GDM1 (cell line): Measurements from ENCODE around the gene TAF6L.
"Not testable (repeated sequence)": the region's sequence is repeated elsewhere in the genome, so short reads cannot be mapped to it uniquely, and the experiment has no call there.

Experiments used
- DNase-seq: peaks from one replicate; lab custom pipeline; 2025; lab: John Stamatoyannopoulos, UW

Gene TAF6L

GRCh38 chr11:62757846-62758788 is 13.1 kb upstream of the TAF6L start:
- no peak for DNase-seq

GRCh38 chr11:62760867-62761227 is 10.3 kb upstream of the TAF6L start:
- DNase-seq, result not testable (repeated sequence)

GRCh38 chr11:62770778-62771143 is 435 bp upstream of the TAF6L start:
- DNase-seq, result peak; percentile 61

GRCh38 chr11:62774407-62774806 is 3.2 kb downstream of the TAF6L start:
- DNase-seq, result no peak

- no peak for DNase-seq
These were observed 4.5 kb downstream of the TAF6L start for GRCh38 chr11:62775646-62776045.

GRCh38 chr11:62777389-62777788 is 6.2 kb downstream of the TAF6L start:
- no peak for DNase-seq

- no peak for DNase-seq
These were observed 7.2 kb downstream of the TAF6L start for GRCh38 chr11:62778441-62778840.

GRCh38 chr11:62782753-62783152 is 11.6 kb downstream of the TAF6L start:
- DNase-seq, result no peak

GRCh38 chr11:62786318-62787004 is 15.3 kb downstream of the TAF6L start:
- DNase-seq, result peak; percentile 70

- DNase-seq, result peak; percentile 94
These were observed 16.0 kb downstream of the TAF6L start, which contains the start of gene TMEM179B for GRCh38 chr11:62787005-62787759. TSS of gene TMEM179B (plus strand) at chr11:62787402. CDS start at chr11:62787432, 30 bp downstream.

- no peak for DNase-seq
These were observed 17.8 kb downstream of the TAF6L start for GRCh38 chr11:62788991-62789390.

GRCh38 chr11:62789576-62789975 is 18.4 kb downstream of the TAF6L start:
- no peak for DNase-seq

GRCh38 chr11:62791501-62792201 is 20.5 kb downstream of the TAF6L start, which contains the start of gene TMEM223:
TSS of gene TMEM223 (minus strand) at chr11:62792006. CDS start at chr11:62791994, 12 bp downstream.
- peak; percentile 74 for DNase-seq

GRCh38 chr11:62792202-62792575 is 21.0 kb downstream of the TAF6L start:
- DNase-seq, result no peak

- no peak for DNase-seq
These were observed 23.1 kb downstream of the TAF6L start for GRCh38 chr11:62794201-62794775.

GRCh38 chr11:62796281-62796680 is 25.1 kb downstream of the TAF6L start:
- no peak for DNase-seq

GRCh38 chr11:62799486-62799885 is 28.3 kb downstream of the TAF6L start:
- no peak for DNase-seq

GRCh38 chr11:62801071-62801470 is 29.9 kb downstream of the TAF6L start:
- DNase-seq, result no peak

- DNase-seq, result no peak
These were observed 33.3 kb downstream of the TAF6L start for GRCh38 chr11:62804310-62805075.

GRCh38 chr11:62805076-62805892 is 34.1 kb downstream of the TAF6L start, which contains the start of gene NXF1:
TSS of gene NXF1 (minus strand) at chr11:62805440. CDS start at chr11:62805356, 84 bp downstream.
- DNase-seq, result peak; percentile 96
